ENCODE data around the gene RETREG1.
A peak's percentile ranks its signal among the peaks of the same experiment; 100 is the strongest.

The RETREG1 gene

GRCh38 chr5:16531063-16531648, 85.6 kb downstream of the RETREG1 start:
- DNase-seq = no peak

DNA sequence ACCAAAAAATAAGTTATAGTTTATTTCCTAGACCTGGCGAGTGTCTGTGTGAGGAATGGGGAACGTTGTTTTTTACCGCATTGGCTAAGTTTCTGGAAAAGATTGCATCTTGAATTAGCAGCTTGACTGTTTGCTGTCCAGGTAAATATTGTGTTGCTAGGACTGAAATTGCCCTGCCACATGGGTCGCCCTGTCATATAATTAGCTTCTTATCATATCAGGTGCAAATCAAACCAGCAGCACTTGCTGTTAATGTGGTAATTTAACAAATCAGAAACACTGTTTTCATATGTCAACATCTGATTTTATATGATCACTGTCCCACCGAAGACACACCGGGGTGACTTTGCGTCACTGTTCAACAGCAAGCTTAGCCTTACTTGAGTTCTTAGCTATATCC, 87.5 kb downstream of the RETREG1 start:
- no peak for DNase-seq

DNA sequence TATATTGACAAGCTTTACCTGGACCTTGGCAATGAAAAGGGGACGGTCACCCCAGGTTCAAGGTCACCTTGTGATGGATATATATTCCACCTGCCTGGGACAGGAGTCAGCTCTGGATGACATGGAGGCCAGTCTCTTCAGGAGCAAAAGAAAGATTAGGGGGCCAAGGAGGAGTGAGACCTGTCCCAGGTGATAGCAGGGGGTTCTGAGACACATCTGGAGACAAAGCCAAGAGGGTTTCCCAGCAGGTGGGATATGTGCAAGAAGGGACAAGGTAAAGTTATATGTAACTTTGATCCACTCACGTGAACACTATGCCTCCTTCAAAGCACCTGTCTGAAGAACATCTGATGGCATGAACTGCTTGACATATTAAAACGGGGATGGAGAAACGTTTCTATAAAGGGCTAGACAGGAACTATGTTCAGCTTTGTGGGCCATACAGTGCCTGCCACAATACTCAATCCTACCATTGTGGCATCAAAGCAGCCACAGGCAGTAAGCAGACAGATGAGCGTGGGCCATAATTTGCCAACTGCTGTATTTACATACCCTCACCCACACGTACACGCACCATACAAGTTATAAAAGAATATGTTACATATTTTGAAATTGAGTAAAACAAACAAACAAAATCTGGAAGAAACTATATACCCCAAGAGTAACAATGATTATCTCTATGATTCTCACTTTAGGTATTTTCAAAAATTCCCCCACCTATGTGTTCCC, 88.3 kb downstream of the RETREG1 start:
- DNase-seq = no peak

GRCh38 chr5:16525651-16526050, 91.1 kb downstream of the RETREG1 start:
- no peak for DNase-seq

GRCh38 chr5:16524286-16524685, 92.5 kb downstream of the RETREG1 start:
- no peak for DNase-seq

DNA sequence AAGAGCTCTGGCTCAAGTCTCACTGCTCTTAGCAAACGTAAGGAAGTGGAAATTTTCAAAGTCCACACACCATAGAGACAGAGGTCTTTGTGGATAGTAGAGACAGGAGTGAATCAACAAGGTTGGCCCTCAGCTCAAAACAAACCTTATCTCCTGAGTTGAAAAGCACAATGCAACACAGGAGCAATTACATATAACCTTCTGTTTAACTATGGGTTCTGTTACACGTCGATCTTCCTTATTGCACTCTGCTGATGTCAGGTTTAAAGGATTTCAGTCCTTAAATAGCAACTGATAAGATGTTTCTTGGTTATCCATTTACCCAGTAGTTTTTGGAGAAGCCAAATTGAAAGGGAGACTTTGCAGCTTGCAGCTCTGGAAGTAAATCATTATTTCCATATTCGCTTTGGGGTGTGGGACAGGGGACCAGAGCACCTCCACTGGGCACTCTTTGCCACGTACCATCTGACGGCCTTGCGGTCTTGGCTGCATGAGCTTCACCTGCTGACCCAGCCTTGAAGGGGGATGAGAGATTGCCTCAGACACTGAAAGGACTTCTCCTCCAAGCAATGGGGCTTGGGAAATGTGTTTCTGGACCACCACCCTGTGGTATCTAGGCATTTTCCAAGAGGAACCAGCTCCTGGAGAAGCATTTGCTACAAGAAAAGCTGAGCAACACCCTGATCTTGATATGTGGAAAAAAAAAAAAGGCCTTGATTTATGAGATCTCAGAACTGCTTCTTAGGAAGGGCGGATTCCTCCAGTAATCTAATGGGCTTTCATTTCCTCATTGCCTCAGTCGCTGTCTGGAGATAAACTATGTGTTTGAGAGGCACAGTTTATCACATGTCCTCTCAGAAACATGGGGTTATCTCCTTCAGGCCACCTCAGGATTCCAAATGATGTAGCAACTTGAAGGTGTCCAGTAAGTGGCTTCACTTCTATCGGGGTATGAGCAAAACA, 95.0 kb downstream of the RETREG1 start:
- no peak for DNase-seq

DNA sequence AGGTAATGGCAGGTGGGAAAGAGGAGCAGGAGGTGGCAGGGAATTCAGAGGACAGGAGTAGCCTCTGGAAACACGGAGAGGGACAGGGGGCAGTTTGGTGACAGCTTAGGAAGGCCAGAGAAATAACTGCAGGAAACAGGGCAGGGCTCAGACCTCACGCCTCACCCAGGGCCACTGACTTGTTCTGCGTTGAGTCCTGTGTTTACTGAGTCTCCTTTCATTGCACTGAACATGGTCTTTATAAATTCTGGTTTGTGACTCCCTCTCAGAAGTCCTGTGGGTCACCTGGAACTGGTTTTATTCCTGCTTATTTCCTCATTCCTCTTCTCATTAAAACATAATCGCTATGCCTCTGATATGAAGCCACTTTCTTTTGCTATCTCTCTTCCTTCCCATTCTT, 96.0 kb downstream of the RETREG1 start:
- DNase-seq = no peak

GRCh38 chr5:16519435-16519834, 97.4 kb downstream of the RETREG1 start:
- DNase-seq = no peak

DNA sequence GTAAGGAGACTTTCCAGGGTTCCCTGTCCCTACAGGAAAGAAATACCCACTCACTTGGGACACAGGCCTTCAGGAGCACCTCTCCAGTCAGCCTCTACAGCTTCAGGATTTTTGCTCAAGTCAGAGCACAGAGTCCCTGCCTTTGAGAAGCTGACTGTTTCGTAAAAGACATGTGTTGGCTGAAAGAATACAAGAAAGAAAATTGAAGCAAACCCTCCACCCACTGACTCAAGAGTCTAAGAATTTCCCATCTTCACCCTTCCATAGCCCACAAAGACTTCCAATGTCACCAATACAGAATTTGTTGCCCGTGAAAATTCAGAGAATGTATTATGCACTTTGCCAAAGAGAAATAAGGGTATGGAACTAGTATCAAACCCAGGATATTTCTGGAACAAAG, 98.2 kb downstream of the RETREG1 start:
- DNase-seq = no peak

- peak in 1 of 58 donors; percentile 13 for DNase-seq
Measured at GRCh38 chr5:16515532-16515931, 101.3 kb downstream of the RETREG1 start.

DNA sequence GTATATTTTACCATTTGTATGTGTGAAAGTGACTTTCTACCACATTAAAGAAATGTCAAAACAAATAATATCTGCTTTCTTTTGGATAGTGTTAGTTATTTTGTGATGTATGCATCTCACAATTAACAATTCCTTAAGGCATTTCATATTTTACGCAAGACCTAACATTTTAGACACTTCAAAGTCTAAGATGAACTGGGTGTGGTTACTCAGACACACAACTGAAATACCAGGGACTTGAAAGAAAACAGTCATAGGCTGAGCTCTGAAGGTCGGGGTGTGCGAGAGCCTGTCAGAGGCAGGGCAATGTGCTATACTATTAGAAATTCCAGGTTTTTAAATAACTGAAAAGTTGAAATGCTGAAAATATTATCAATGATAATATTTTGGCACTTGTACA, 106.7 kb downstream of the RETREG1 start:
- no peak for DNase-seq

DNA sequence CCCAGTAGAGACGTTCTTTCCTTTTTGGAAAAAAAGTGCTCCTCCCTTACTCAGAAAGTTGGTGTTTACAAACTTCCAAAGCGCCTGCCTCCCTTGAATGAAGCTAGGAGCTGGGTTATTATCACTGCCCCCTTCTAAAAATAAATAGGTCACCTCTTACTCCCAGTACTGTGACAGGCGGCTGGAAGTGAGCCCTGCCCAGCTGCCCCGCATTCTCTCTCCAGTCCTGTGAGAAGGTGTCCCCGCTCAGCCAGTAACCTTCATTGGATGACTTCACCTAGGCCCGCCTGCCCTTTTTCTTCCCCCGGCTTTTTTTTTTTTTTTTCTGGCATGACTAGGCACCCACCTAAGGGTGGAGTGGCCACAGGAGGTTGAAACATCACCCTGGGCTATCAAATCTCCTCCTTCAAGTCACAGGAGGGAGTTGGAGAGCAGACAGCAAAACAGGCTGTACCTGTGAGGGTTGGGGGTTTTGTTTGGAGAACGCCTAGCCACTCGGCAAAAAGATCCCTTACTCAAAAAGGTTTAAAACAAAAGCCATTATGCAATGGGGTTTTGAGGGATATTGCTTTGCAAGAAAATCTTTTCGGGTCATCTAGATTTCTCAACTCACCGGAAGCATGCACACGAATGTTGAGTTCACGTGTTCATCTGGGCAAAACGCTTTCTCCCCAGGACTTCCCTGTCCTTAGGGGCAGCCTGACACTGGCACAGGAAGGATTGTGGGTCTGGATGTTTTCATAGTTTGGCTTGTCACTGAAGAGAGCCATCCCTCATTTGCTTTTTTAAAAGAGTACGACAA, 107.9 kb downstream of the RETREG1 start:
- no peak for DNase-seq

DNA sequence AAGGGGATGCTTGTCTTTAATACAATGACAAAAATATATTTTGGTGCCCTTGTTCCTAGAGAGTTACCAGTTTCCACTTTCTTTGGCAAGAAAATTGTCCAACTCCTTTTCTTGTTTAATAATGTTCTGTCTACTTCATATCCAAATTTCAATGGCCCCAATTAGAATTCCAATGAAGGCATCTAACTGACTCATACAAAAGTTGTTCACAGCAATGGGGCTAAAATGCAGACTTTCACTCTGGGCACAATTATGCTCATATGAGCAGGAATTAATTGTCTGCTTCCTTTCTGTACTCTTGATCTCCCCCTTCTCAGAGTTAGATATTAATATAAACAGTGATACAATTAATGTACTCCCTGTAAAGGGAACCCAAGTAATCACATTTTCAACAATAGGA, 109.1 kb downstream of the RETREG1 start:
- DNase-seq = no peak

DNA sequence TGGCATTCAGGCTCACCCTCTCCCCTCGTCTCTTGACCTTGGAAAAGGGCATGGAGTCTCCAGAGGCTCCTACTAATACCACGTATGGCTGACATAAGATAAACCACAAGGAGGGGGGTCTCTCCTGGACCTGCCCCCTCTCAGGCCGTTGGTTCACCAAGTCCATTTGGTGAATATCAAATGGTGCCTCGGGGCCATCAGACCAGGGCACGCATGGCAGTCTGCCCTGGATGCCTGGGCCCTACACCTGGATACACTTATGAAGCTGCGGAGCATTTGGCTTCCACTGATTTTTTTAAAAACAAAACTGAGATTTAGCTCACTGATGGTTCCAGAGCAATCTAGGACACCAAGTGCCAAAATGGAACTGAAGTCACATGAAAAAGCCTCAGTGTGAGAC, 110.9 kb downstream of the RETREG1 start:
- DNase-seq = peak in 1 of 58 donors; percentile 11

- no peak for DNase-seq
Measured at GRCh38 chr5:16505140-16505891, 111.5 kb downstream of the RETREG1 start.

DNA sequence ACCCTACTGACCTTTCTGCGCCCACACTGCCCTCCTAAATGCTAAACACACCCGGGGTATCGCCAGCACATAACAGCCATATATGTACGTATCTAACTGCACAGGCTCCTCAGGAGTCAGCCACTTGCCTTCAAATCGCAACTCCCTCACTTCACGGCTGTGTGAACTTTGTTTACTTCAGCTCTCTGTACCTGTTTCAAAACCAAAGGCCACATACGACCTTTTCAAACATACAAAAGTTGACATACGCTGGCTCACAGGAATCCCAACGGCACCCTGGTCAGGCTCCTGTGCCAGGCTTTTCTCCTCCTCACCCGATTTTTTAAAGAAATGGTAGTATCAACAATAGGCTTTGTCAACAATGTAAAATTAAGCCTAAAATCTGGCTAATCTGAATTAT, 112.2 kb downstream of the RETREG1 start:
- DNase-seq = no peak

DNA sequence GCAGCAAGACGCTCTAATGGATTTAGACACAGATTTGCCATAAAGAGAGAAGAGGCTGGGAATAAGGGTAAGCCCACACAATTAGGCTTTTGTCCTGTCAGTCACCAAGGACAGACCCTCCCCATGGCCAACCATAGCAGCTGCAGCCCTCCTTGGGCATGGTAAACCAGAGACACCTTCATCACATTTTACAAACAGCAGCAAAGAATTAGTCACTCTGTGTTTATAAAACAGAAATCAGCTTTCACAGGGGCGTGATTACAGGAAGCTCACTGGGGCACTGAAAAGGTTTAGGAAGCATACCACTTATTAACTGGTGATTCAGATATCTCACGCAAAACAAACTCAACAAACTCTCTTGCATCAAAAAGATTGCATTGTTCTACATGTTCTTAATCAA, 113.9 kb downstream of the RETREG1 start:
- DNase-seq = no peak

DNA sequence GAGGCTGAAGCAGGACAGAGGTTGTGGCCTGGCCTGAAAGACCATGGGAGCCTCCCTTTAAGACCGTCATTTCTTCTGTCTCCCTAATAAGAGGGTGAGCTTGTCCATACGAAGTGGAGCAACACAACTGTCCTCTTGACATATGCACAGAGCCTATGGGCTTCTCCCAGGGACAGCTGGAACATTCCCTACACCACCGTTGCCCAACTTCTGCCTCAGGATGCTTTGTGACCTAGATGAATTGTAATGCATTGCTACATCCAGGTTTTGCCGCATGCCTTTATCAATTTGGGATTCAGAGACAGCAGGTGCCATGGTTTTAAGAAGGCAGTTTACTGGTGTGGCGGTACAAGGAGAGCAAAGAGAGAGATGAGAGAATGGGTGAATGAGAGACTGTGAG, 116.8 kb downstream of the RETREG1 start:
- DNase-seq = no peak

DNA sequence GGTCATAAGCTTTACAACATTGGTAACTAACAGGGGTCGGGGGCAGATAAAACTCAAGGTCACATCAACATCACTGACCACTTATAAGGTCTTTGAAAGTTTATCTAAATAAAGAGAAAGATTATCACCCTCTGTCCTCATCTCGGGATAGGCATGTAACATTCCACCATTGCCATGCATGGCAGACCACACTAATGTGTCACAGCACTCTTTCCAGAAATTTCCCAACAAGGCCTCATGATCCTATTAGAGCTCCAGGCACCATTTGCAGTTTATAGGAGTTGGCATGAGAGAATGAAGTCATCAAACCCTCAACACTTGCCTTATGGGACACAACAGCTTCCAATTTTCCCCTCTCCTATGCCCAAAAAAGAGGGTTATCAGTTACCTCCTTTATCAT, 119.3 kb downstream of the RETREG1 start:
- DNase-seq = no peak

GRCh38 chr5:16493261-16493660, 123.5 kb downstream of the RETREG1 start:
- no peak for DNase-seq
